Peyer's patch (tissue), 4 donors: ENCODE data around the gene SAMD10. TPM values are rescaled to one million over a fixed set of nuclear protein-coding genes. Genes with fewer than 3 reads are reported as not detected.
"Not testable (repeated sequence)": the region's sequence is repeated elsewhere in the genome, so short reads cannot be mapped to it uniquely, and the experiment has no call there.

Source experiments
- DNase-seq, 3 donors: peaks; one replicate each; pipeline ENCODE4 v3.0.0-alpha.2; 2017 to 2019
- H3K27ac ChIP-seq, 4 donors: fragments of 200-600 bp; sonication (generic); one replicate each; pipeline ENCODE4 v1.5.1; 2016 to 2019
- H3K27me3 ChIP-seq, 2 donors: fragments of 200-600 bp; sonication (generic); one replicate each; pipeline ENCODE4 v1.5.1; 2019
- H3K36me3 ChIP-seq, 3 donors: fragments of 200-600 bp; sonication (generic); one replicate each; pipeline ENCODE4 v1.5.1; 2016 to 2019
- H3K4me1 ChIP-seq, 4 donors: fragments of 200-600 bp; sonication (generic); one replicate each; pipeline ENCODE4 v1.5.1; 2016 to 2019
- H3K4me3 ChIP-seq, 4 donors: fragments of 200-600 bp; sonication (generic); 1 replicate in 3 of 4; 2 replicates in 1 of 4; pipeline ENCODE4 v1.5.1; 2016 to 2019; ENCODE audit warnings: mild to moderate bottlenecking in 1 of 4
- H3K9me3 ChIP-seq, 4 donors: fragments of 200-600 bp; sonication (generic); one replicate each; pipeline ENCODE4 v1.5.1; 2016 to 2019; ENCODE audit warnings: mild to moderate bottlenecking in 1 of 4
- CTCF ChIP-seq, 6 experiments: fragments of 450-650 bp in 4 of 6; fragments of 200-600 bp in 2 of 6; sonication (generic) in 1 of 6; IDR thresholded peaks; one replicate each; pipeline ENCODE4 v1.5.1; 2017 to 2019; ENCODE audit warnings: antibody characterized with exemption in 6 of 6, mild to moderate bottlenecking in 3 of 6, moderate library complexity in 1 of 6
- POLR2A ChIP-seq, 2 donors: fragments of 450-650 bp; IDR thresholded peaks; one replicate each; pipeline ENCODE4 v1.5.1; 2017; ENCODE audit warnings: antibody characterized with exemption in 2 of 2, mild to moderate bottlenecking in 2 of 2, moderate library complexity in 2 of 2
- total RNA-seq, 4 donors: library from RNA; depleted of rRNA; stranded (reverse); fragments of >200 nt; gene quantifications; one replicate each; pipeline ENCODE4 v1.1.0, GENCODE V29; 2016

The SAMD10 gene
- total RNA-seq, 4 donors from 2014 or later, result 1.7 to 14.3 (median 11.1) TPM

- Histone ChIP-seq H3K9me3 (no peaks in the 10 kb centered on the region), H3K36me3 (no peaks in the 10 kb centered on the region), H3K4me1 (peaks cover 0 to 24% (median 13%) of the 10 kb centered on the region in 4 donors), H3K27ac (no peak overlapping the region), H3K4me3 (no peak overlapping the region), H3K27me3 (no peaks in the 10 kb centered on the region)
- TF ChIP-seq POLR2A (IDR thresholded peaks at IDR 0.05) (no peak), CTCF (IDR thresholded peaks at IDR 0.05) (no peak)
- no peak for DNase-seq
These were observed 6.3 kb downstream of the SAMD10 start for GRCh38 chr20:63973160-63973479.

GRCh38 chr20:63972312-63973159 lies 6.9 kb downstream of the SAMD10 start:
- H3K4me1 ChIP-seq, result peaks cover 0 to 24% (median 10%) of the 10 kb centered on the region in 4 donors
- H3K4me3 ChIP-seq, result no peak overlapping the region

GRCh38 chr20:63971960-63972311 lies 7.5 kb downstream of the SAMD10 start:
- peaks cover 0 to 24% (median 10%) of the 10 kb centered on the region in 4 donors for H3K4me1 ChIP-seq
- not testable (repeated sequence) for H3K9me3 ChIP-seq, H3K36me3 ChIP-seq, H3K27ac ChIP-seq, H3K4me3 ChIP-seq, DNase-seq, H3K27me3 ChIP-seq

More at GRCh38 chr20:63972312-63973159, 6.9 kb downstream of the SAMD10 start:
- Histone ChIP-seq H3K27me3 (no peaks in the 10 kb centered on the region), H3K9me3 (no peaks in the 10 kb centered on the region), H3K36me3 (no peaks in the 10 kb centered on the region), H3K27ac (no peak overlapping the region)
- TF ChIP-seq POLR2A (IDR thresholded peaks at IDR 0.05) (no peak), CTCF (IDR thresholded peaks at IDR 0.05) (no peak)
- peak in 1 of 3 donors; percentile 46 for DNase-seq

GRCh38 chr20:63970714-63971431 lies 8.6 kb downstream of the SAMD10 start:
- H3K36me3 ChIP-seq, result peaks cover 0 to 8% (median 0%) of the 10 kb centered on the region in 3 donors
- H3K4me3 ChIP-seq, result no peak overlapping the region
- peaks cover 0 to 24% (median 10%) of the 10 kb centered on the region in 4 donors for H3K4me1 ChIP-seq
- DNase-seq, result no peak
- TF ChIP-seq POLR2A (IDR thresholded peaks at IDR 0.05), result no peak
- TF ChIP-seq CTCF (IDR thresholded peaks at IDR 0.05), result no peak
- no peaks in the 10 kb centered on the region for H3K9me3 ChIP-seq
- H3K27me3 ChIP-seq, result no peaks in the 10 kb centered on the region
- H3K27ac ChIP-seq, result no peak overlapping the region

- Histone ChIP-seq H3K4me1 (peaks cover 0 to 24% (median 10%) of the 10 kb centered on the region in 4 donors), H3K27me3 (no peaks in the 10 kb centered on the region), H3K4me3 (peak within 1 kb of the TSS; percentile 49 to 81 (median 64)), H3K36me3 (peaks cover 0 to 8% (median 0%) of the 10 kb centered on the region in 3 donors), H3K9me3 (no peaks in the 10 kb centered on the region), H3K27ac (peak within 1 kb of the TSS; percentile 29 to 66 (median 34))
- TF ChIP-seq POLR2A (IDR thresholded peaks at IDR 0.05) (no peak), CTCF (IDR thresholded peaks at IDR 0.05) (no peak)
- peak in 2 of 3 donors; percentile 62 to 70 for DNase-seq
These were observed 9.4 kb downstream of the SAMD10 start, which contains the start of gene ZNF512B for GRCh38 chr20:63969838-63970713. Gene ZNF512B, minus strand, starts transcription at chr20:63969930. Its CDS starts 1,980 bp downstream, at chr20:63967950.
